ENCODE data around the gene DPF1.

The DPF1 gene

GRCh38 chr19:38216785-38217641 lies 7.0 kb downstream of the DPF1 start:
- no peak for DNase-seq

GRCh38 chr19:38213911-38214625 lies 10.0 kb downstream of the DPF1 start:
- peak; percentile 30 for DNase-seq

- DNase-seq: no peak
Observed at GRCh38 chr19:38213469-38213868, 10.6 kb downstream of the DPF1 start.

GRCh38 chr19:38211766-38212165 lies 12.3 kb downstream of the DPF1 start:
- no peak for DNase-seq

DNA sequence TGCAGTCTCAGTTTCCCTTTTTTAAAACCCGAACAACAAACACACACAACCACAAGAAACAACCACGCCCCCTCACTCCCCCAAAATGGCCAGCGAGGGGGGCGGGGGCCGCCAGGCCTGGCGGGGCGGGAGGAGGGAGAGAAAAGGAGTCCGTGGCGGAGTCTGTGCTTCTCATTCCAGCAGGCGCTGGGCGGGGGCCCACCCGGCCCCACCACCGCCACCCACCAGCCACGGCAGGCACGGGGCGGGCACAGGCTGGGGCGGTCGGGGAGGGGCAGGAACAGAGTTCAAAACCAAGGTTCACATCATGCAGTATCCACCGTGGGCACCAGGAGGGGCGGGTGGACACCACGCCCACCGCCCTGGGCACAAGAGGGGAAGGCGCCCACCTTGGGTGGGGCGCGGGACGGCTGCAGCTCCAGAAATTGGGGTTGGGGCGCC lies 12.9 kb downstream of the DPF1 start:
- DNase-seq: no peak

- DNase-seq: no peak
Observed at GRCh38 chr19:38210458-38210987, 13.5 kb downstream of the DPF1 start.

DNA sequence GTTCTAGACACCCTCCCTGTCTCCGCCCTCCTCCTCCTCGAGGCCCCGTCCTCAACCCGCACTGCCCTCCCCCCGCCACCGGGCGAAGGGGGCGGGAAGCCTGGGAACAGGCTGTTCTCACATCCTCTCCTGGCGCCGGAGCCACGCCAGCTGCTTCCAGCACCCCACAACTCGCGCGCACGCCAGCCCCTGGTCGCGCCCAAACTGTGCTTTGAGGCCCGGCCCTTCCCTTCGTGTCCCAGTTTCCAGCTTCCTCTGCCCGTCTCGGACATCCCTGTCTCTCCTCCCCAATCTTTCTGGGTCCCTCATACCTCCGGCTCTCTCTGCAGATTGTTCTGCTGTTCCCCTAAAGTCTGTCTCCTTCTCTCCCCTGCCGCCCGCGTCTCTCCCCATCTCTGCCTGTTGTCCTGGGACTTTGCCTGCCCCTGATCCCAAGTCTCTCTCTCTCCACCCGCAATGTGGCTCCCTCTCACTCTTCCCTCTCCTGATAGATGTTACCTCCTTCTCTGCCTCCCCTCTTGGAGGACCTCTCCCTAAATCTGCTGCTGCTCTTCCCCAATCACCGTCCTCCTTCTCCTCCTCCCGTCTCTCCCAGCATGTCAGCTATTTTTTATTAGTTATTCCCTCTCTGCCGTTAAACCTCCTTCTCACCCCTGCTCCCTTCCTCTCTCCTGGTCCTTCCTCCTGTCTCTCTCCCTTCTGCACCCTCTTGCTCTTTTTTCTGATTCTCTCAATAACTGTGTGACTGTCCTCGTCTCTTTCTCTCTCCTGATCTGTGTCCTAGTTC lies 14.2 kb downstream of the DPF1 start:
- no peak for DNase-seq

- no peak for DNase-seq
Observed at GRCh38 chr19:38209152-38209551, 14.9 kb downstream of the DPF1 start.

- DNase-seq: no peak
Observed at GRCh38 chr19:38208571-38208970, 15.5 kb downstream of the DPF1 start.

- no peak for DNase-seq
Observed at GRCh38 chr19:38207543-38207942, 16.5 kb downstream of the DPF1 start.

DNA sequence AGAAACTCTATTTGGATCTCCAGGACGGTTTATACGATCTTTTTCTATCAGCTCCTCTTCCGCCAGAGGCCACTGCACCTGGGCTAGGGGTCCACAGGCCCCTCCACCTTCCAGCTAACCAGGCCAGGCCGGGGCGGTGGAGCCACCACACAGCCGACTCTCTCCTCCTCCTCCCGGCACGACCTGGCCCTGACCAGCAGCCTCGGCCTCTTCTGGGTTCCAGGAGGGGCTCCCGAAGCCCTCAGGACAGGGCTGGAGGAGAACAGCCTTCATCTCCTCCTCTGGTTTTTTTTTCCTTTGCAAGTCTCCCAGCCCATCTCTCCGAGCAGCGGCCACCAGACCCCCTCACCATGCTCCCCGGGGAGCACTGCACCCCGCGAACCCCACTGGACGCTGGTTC lies 17.1 kb downstream of the DPF1 start:
- DNase-seq: no peak

GRCh38 chr19:38206006-38206745 lies 17.8 kb downstream of the DPF1 start:
- DNase-seq: no peak

- no peak for DNase-seq
Observed at GRCh38 chr19:38204728-38205127, 19.3 kb downstream of the DPF1 start.

- no peak for DNase-seq
Observed at GRCh38 chr19:38204096-38204495, 19.9 kb downstream of the DPF1 start.

DNA sequence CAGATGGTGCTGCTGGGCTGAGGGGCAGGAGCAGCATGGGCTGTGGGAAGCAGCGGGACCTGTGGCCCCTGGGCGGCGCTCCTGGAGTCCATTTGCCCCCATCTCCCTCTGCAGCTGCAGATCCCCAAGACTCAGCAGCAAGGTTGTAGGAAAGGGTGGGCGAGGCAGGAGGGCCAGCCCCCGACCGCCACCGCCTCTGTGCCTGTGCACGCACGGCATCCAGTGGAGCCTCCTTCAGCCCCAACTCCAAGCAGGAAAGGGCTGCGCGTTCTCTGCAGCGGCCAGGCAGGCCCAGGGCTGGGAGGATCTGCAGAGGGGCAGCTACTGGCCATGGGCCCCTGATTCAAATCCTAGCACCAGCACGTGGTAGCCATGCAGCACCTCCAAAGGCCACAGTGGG lies 20.8 kb downstream of the DPF1 start:
- DNase-seq: no peak

DNA sequence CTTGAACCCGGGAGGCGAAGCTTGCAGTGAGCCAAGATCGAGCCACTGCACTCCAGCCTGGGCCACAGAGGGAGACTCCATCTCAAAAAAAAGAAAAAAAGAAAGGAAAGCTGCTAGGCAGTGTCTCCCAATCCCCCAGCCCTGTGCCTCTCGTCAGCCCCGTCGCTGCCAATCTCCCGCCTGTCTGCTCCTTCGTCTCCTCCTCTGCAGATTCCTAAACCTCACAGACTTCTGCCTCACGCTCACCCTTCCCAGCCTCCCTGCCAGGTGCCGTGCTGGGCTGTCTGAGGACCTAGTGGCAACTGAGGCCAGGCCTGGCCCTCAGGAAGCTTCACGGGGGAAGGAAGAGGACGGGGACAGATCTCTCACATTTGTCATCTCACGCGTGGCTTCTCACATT lies 21.5 kb downstream of the DPF1 start:
- DNase-seq: no peak

DNA sequence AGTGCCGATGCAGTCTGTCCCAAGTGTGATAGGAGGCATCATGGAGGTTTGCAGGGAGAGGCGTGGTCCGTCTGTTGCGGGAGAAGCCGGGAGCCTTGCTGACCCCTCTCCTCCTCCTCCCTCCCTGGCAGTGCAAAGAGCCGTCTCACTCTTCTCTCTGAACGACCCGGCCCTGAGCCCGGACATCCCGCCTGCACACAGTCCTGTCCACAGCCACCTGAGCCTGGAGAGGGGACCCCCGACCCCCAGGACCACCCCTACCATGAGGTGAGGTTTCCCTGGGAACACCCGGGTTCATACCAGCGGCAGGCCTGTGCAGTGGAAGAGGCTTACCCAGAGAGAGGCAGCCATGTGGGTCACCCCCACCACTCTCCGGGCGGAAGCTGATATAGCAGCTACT lies 22.3 kb downstream of the DPF1 start:
- no peak for DNase-seq

- DNase-seq: no peak
Observed at GRCh38 chr19:38199340-38199739, 24.7 kb downstream of the DPF1 start.

- DNase-seq: no peak
Observed at GRCh38 chr19:38197937-38198704, 25.9 kb downstream of the DPF1 start.

GRCh38 chr19:38196948-38197656 lies 26.9 kb downstream of the DPF1 start:
- no peak for DNase-seq

- DNase-seq: no peak
Observed at GRCh38 chr19:38196245-38196837, 27.7 kb downstream of the DPF1 start.

All from NK-92 treated with Interleukin-12 subunit alpha and Interleukin-12 subunit beta, amount 100 ng/mL, for 24 hours (cell line).